Hepatocyte (in vitro differentiated cells): ENCODE data around the gene PCGF3. TPM values are rescaled to one million over a fixed set of nuclear protein-coding genes. Genes with fewer than 3 reads are reported as not detected.

ENCODE experiments used
- DNase-seq: peaks from one replicate; pipeline ENCODE4 v3.0.0-alpha.2; 2016; ENCODE audit warnings: low spot score
- H2AFZ ChIP-seq: fragments of 200-600 bp; sonication (generic); 2 replicates; pipeline ENCODE4 v1.6.0; 2016; ENCODE audit warnings: antibody characterized with exemption, mild to moderate bottlenecking
- H3K27ac ChIP-seq: fragments of 200-600 bp; sonication (generic); 2 replicates; pipeline ENCODE4 v1.5.1; 2016; ENCODE audit warnings: mild to moderate bottlenecking
- H3K27me3 ChIP-seq: fragments of 200-600 bp; sonication (generic); 2 replicates; pipeline ENCODE4 v1.6.1; 2016
- H3K36me3 ChIP-seq: fragments of 200-600 bp; sonication (generic); replicated peaks from 2 replicates; pipeline ENCODE4 v1.5.1; 2016; ENCODE audit warnings: low read depth; ENCODE audit not compliant: insufficient read depth
- H3K4me1 ChIP-seq: fragments of 200-600 bp; sonication (generic); 2 replicates; pipeline ENCODE4 v1.5.1; 2016; ENCODE audit warnings: mild to moderate bottlenecking, moderate library complexity; ENCODE audit not compliant: insufficient read depth
- H3K4me2 ChIP-seq: fragments of 200-600 bp; sonication (generic); 2 replicates; pipeline ENCODE4 v1.6.0; 2016
- H3K4me3 ChIP-seq: fragments of 200-600 bp; sonication (generic); 2 replicates; pipeline ENCODE4 v1.5.1; 2016; ENCODE audit warnings: mild to moderate bottlenecking
- H3K79me2 ChIP-seq: fragments of 200-600 bp; sonication (generic); 2 replicates; pipeline ENCODE4 v1.6.0; 2017; ENCODE audit warnings: mild to moderate bottlenecking
- H3K9me2 ChIP-seq: fragments of 200-600 bp; sonication (generic); replicated peaks from 2 replicates; pipeline ENCODE4 v1.6.0; 2017; ENCODE audit warnings: mild to moderate bottlenecking; ENCODE audit not compliant: insufficient read depth
- H3K9me3 ChIP-seq: fragments of 200-600 bp; sonication (generic); 2 replicates; pipeline ENCODE4 v1.5.1; 2016; ENCODE audit warnings: low read depth, mild to moderate bottlenecking
- H4K20me1 ChIP-seq: fragments of 200-600 bp; sonication (generic); 2 replicates; pipeline ENCODE4 v1.6.0; 2016; ENCODE audit warnings: mild to moderate bottlenecking; ENCODE audit not compliant: insufficient read depth, poor library complexity, severe bottlenecking
- EZH2 ChIP-seq: fragments of 200-600 bp; sonication (generic); IDR thresholded peaks from 2 replicates; pipeline ENCODE4 v1.6.1; 2016; ENCODE audit warnings: antibody characterized with exemption, mild to moderate bottlenecking, borderline replicate concordance
- EZH2phosphoT487 ChIP-seq: fragments of 200-600 bp; sonication (generic); IDR thresholded peaks from one replicate; pipeline ENCODE4 v1.6.1; 2018; ENCODE audit warnings: antibody characterized with exemption, mild to moderate bottlenecking, low read depth, moderate library complexity; ENCODE audit not compliant: unreplicated experiment, severe bottlenecking
- WGBS: methylation state at CpG from one replicate; pipeline ENCODE4 v1.1.6; 2016; ENCODE audit warnings: low lambda C conversion rate; ENCODE audit errors: missing lambda C conversion rate; 5-methylcytosine and 5-hydroxymethylcytosine counted together
- polyA plus RNA-seq: library from polyadenylated mRNA; unstranded; fragments of >200 nt; fragmentation: Nextera tagmentation; extraction: Ambion mirVana; gene quantifications from 2 replicates; pipeline ENCODE4 v1.2.1, GENCODE V29; 2016
- total RNA-seq: library from RNA; depleted of rRNA; stranded (reverse); fragments of >200 nt; gene quantifications from 2 replicates; pipeline ENCODE4 v1.2.3, GENCODE V29; 2014
- TF ChIP-seq, protein P1 (sequence below): fragments of 200-600 bp; sonication (generic); IDR thresholded peaks from 2 replicates; pipeline ENCODE4 v1.5.1; 2016; ENCODE audit warnings: antibody characterized with exemption, mild to moderate bottlenecking; ENCODE audit not compliant: poor library complexity

Gene PCGF3
- total and polyA plus RNA-seq, 2 experiments from 2014 or later: 21.8 to 43.5 TPM

DNA sequence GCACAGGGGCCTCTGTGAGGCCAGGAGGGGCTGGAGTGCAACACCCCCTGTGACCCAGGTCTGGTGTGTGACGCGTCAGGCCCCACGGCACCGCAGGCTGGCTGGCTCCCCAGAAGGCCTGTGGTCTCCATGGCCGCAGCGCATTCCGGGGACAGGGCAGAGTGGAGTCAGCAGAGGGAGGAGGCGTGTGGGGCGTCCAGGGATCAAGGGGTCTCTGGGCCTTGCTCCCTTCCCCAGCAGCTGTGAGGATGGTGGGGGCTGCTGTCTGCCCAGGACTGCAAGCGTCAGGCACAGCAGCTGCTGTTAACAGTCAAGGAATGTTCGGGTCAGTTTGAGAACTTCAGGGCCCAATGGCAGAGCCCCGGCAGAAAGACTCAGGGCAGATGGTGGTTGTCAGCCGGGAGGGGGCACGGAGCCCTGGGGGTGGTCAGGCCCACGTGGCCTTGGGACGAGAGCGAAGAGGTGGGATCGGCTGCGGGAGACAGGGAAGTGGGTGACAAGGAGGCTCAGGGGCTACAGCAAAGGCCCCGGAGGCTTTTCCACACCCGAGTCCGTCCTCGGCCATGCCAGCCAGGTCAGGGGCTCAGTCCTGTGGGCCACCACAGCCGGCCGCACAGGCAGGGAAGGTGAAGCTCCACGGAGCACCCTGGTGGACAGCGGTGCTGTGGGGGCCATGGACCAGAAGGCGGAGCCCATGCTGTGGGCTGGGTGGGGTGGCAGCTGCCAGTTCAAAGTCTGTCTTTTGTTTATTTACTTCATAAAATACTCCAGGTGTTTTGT is 18.3 kb downstream of the PCGF3 start:
- Histone ChIP-seq H3K9me2 (no peaks in the 10 kb centered on the region), H3K4me3 (no peak overlapping the region), H3K27ac (no peak overlapping the region), H4K20me1 (peaks cover 77% of the 10 kb centered on the region), H3K4me2 (peak overlapping the region; percentile 25), H2AFZ (no peak overlapping the region), H3K27me3 (no peaks in the 10 kb centered on the region), H3K79me2 (peaks cover 93% of the 10 kb centered on the region), H3K4me1 (peaks cover 3% of the 10 kb centered on the region), H3K9me3 (no peaks in the 10 kb centered on the region), H3K36me3 (no peaks in the 10 kb centered on the region)
- TF ChIP-seq, protein P1, sequence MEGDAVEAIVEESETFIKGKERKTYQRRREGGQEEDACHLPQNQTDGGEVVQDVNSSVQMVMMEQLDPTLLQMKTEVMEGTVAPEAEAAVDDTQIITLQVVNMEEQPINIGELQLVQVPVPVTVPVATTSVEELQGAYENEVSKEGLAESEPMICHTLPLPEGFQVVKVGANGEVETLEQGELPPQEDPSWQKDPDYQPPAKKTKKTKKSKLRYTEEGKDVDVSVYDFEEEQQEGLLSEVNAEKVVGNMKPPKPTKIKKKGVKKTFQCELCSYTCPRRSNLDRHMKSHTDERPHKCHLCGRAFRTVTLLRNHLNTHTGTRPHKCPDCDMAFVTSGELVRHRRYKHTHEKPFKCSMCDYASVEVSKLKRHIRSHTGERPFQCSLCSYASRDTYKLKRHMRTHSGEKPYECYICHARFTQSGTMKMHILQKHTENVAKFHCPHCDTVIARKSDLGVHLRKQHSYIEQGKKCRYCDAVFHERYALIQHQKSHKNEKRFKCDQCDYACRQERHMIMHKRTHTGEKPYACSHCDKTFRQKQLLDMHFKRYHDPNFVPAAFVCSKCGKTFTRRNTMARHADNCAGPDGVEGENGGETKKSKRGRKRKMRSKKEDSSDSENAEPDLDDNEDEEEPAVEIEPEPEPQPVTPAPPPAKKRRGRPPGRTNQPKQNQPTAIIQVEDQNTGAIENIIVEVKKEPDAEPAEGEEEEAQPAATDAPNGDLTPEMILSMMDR: no peak
- TF ChIP-seq EZH2 (no peak), EZH2phosphoT487 (no peak)
- DNase-seq: no peak
- WGBS: 94% methylated on average over 22 of the region's 28 CpGs

DNA sequence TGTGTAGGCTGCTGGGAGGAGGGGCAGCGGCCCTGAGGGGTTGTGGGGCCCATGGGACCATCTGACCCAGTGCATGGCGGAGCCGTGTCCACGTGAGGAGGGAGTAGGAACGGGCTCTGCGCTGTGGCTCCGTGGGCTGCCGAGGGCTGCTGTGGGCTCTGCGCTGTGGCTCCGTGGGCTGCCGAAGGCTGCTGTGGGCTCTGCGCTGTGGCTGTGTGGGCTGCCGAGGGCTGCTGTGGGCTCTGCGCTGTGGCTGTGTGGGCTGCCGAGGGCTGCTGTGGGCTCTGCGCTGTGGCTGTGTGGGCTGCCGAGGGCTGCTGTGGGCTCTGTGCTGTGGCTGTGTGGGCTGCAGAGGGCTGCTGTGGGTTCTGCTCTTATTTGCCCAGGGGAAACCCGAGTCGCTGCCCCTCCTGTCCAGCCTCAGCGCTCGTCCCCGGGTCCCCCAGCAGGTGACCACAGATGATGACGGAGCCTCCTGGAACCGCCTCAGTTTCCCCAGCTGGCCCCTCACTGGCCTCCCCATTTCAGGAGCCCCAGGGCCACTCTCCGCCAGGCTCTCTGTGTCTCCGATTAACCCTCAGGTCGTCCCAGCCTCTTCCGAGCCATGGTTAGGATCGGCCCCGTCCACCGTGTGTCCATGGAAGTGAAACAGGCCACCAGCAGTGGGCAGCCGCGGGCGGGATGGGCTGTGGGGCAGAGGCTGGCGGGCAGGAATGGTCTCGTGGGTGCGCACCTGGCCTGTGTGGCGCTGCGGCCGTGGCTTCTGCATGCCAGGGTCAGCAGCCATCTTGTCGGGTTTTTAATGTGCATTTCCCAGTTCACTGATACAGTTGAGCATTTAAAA is 20.0 kb downstream of the PCGF3 start:
- Histone ChIP-seq H3K27me3 (no peaks in the 10 kb centered on the region), H2AFZ (no peak overlapping the region), H3K79me2 (peaks cover 94% of the 10 kb centered on the region), H3K27ac (no peak overlapping the region), H3K9me2 (no peaks in the 10 kb centered on the region), H3K9me3 (no peaks in the 10 kb centered on the region), H4K20me1 (peaks cover 70% of the 10 kb centered on the region), H3K36me3 (no peaks in the 10 kb centered on the region), H3K4me1 (peaks cover 3% of the 10 kb centered on the region), H3K4me2 (no peak overlapping the region), H3K4me3 (no peak overlapping the region)
- DNase-seq: no peak
- 95% methylated on average over 34 of the region's 41 CpGs for WGBS
- TF ChIP-seq EZH2phosphoT487: no peak
- TF ChIP-seq EZH2: no peak
- TF ChIP-seq, protein P1: no peak

DNA sequence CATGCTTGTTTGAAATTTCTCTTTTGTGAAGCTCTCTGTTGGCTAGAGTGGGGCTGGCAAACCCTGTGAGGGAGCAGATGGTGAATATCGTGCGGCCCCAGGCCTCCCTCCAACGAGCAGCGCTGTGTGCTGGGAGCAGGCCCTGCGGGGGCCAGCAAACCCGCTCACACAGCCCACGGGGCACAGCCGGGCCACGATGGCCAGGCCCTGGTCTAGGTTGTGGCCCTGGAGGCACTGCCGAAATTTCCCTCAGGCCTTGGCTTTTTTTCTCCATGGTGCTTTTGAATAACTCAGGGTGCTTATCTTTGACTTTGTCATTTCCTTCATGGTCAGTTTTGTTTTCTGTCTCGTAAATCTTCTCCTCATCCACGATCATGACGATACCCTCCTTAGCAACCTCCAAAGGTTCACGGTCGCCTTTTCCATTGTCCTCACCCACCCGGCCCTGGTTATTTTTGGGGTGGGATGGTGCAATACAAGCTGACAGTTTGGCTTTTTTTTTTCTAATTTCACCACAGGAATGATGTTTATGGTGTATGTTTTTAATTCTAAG is 20.7 kb downstream of the PCGF3 start:
- no peaks in the 10 kb centered on the region for H3K27me3 ChIP-seq
- no peak overlapping the region for H2AFZ ChIP-seq
- no peak overlapping the region for H3K4me3 ChIP-seq
- no peaks in the 10 kb centered on the region for H3K36me3 ChIP-seq
- no peak for TF ChIP-seq EZH2phosphoT487
- no peak for TF ChIP-seq EZH2
- TF ChIP-seq, protein P1: no peak
- H3K27ac ChIP-seq: no peak overlapping the region
- H3K9me2 ChIP-seq: no peaks in the 10 kb centered on the region
- DNase-seq: no peak
- peaks cover 93% of the 10 kb centered on the region for H3K79me2 ChIP-seq
- no peaks in the 10 kb centered on the region for H3K9me3 ChIP-seq
- H3K4me2 ChIP-seq: no peak overlapping the region
- H3K4me1 ChIP-seq: peaks cover 3% of the 10 kb centered on the region
- H4K20me1 ChIP-seq: peaks cover 68% of the 10 kb centered on the region
- WGBS: 83% methylated on average over 16 of the region's 16 CpGs
